ENCODE data around the gene CDKN2AIPNL.
A peak's percentile ranks its signal among the peaks of the same experiment; 100 is the strongest.
"Not testable (repeated sequence)": the region's sequence is repeated elsewhere in the genome, so short reads cannot be mapped to it uniquely, and the experiment has no call there.

The CDKN2AIPNL gene

GRCh38 chr5:134437847-134438581 is 26.3 kb upstream of the CDKN2AIPNL start:
- DNase-seq: no peak

- no peak for DNase-seq
Measured at GRCh38 chr5:134437340-134437846, 25.7 kb upstream of the CDKN2AIPNL start.

GRCh38 chr5:134436523-134437339 is 25.1 kb upstream of the CDKN2AIPNL start:
- DNase-seq: peak; percentile 24

DNA sequence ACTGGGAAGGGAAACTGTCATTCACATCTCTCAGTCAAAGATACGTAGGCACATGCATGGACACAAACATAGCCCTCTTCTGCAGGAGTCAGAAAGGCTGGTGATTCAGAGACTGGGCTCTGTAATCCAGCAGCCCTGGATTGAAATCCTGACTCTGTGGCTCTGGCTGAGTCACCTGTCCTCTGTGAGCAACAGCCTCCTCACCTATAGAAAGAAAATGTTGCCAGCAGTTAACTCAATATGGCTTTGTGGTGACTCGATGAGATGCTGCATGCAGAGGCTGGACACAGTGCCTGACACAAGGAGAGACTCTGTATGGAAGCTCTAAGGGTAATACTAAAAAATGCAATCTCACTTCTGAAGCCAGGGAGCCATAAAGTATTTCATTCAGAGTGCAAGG is 23.9 kb upstream of the CDKN2AIPNL start:
- DNase-seq: no peak

GRCh38 chr5:134432677-134433359 is 21.1 kb upstream of the CDKN2AIPNL start:
- no peak for DNase-seq

GRCh38 chr5:134432174-134432573 is 20.5 kb upstream of the CDKN2AIPNL start:
- DNase-seq: no peak

- DNase-seq: no peak
Measured at GRCh38 chr5:134430001-134430569, 18.4 kb upstream of the CDKN2AIPNL start.

GRCh38 chr5:134427540-134428041 is 15.9 kb upstream of the CDKN2AIPNL start:
- DNase-seq: no peak

DNA sequence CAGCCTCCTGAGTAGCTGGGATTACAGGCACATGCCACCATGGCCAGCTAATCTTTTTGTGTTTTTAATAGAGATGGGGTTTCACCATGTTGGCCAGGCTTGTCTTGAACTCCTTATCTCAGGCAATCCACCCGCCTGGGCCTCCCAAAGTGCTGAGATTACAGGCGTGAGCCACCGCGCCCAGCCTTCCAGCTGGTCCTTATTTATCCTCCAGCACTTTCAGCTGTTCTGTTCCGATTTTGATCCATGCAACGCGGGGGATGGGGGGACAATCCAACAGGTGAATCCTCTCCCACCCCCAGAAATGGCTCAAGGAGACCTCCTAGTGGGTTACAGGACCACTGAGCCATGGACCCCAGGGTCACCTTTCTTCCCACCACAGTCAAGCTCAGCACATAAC is 14.7 kb upstream of the CDKN2AIPNL start:
- DNase-seq: no peak

DNA sequence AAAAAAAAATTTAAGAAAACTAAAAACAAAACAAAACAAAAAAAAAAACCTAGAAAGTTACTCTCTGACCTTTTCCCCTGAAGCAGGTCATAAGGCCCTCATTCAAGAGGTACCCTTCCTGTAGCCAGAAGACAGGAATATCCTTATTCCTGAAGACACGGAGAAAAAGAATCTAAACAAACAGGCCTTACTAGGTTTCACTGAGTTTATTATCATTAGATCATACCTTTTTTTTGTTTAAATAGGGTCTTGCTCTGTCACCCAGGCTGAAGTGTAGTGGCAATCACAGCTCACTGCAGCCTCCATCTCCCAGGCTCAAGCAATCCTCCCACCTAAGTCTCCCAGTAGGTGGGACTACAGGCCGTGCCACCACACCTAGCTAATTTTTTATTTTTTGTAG is 11.7 kb upstream of the CDKN2AIPNL start:
- DNase-seq: no peak

DNA sequence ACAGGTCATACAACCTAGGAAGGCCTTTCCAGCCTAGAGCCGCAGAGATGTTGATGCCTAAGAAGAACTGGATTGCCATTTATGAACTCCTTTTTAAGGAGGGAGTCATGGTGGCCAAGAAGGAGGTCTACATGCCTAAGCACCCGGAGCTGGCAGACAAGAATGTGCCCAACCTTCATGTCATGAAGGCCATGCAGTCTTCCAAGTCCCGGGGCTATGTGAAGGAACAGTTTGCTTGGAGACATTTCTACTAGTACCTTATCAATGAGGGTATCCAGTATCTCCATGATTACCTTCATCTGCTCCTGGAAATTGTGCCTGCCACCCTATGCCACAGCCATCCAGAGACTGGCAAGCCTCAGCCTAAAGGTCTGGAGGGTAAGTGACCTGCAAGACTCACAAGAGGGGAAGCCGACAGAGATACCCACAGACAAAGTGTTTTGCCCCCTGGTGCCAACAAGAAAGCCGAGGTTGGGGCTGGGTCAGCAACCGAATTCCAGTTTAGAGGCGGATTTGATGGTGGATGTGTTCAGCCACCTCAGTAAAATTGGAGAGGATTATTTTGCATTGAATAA is 11.2 kb upstream of the CDKN2AIPNL start:
- no peak for DNase-seq

DNA sequence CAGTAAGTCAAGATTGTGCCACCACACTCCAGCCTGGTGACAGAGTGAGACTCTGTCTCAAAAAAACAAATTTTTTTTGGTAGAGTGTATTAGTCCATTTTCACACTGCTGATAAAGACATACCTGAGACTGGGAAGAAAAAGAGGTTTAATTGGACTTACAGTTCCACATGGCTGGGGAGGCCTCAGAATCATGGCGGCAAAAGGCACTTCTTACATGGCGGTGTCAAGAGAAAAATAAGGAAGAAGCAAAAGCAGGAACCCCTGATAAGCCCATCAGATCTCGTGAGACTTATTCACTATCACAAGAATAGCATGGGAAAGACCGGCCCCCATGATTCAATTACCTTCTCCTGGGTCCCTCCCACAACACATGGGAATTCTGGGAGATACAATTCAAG is 9.4 kb upstream of the CDKN2AIPNL start:
- not testable (repeated sequence) for DNase-seq

DNA sequence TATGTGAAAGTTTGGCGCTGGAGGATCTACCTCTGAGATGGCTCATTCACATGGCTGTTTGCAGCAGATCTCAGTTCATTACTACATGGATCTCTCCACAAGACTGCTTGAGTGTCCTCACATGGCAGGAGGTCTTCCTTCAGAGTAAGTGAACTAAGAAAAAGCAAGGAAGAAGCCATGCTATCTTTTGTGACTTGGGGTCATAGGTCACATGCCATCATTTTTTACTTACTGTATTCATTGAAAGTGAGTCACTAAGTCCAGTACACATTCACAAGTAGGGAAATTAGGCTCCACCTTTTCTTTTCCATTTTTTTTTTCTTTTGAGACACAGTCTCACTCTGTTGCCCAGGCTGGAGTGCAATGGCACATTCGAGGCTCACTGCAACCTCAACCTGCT is 8.7 kb upstream of the CDKN2AIPNL start:
- DNase-seq: no peak

DNA sequence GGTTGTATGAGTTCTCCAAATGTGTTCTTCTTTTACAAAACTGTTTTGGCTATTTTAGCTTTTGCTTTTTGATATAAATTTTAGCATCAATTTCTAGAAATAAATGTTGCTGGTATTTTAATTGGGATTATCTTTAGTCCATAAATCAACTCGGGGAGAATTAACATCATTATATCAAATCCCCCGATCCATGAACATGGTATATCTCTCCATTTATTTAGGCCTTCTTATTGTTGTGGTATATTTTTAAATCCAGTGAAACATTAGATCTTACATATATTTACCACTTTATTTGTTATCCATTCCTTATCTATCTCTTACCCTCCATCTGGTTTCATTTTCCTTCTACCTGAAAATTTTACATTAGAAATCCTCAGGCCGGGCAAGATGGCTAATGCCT is 7.3 kb upstream of the CDKN2AIPNL start:
- no peak for DNase-seq

DNA sequence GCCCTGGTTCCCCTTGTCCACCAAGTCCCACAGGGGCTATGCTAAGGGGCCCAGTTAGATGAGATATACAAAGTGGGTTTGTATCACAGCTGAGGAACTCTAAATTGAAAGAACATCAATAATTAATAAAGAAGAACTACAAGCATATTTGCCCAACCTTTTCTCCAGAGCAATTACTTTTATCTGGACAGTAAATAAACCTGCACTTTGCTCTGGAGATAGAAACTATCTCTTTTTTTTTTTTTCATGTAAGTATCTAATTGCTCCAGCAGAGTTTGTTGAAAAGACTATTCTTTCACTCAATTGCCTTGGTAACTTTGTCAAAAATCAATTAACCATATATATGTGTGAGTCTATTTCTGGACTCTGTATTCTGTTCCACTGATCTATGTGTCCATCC is 6.0 kb upstream of the CDKN2AIPNL start:
- no peak for DNase-seq

GRCh38 chr5:134413046-134413445 is 1.4 kb upstream of the CDKN2AIPNL start:
- no peak for DNase-seq

- DNase-seq: no peak
Measured at GRCh38 chr5:134411228-134411545, 494 bp downstream of the CDKN2AIPNL start.

- no peak for DNase-seq
Measured at GRCh38 chr5:134410822-134411221, 859 bp downstream of the CDKN2AIPNL start.

DNA sequence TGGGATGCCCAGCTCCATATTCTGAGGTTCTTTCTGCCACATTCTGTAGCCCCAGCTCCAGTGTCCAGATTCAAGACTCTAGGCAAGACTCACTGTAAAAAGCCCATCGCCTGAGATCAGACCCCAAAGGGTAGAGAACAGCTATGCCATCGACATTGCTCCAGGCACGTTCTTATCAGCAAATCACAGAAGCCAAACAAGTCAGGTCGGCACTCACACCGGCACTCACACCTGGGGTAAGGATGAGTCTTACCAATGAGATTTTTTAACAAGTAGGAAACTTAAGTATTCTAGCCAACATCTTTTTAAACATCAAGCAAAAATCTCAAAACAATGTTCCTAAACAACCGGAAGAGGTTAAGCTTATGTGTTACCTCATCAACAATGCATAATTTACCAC is 2.4 kb downstream of the CDKN2AIPNL start:
- DNase-seq: no peak

DNA sequence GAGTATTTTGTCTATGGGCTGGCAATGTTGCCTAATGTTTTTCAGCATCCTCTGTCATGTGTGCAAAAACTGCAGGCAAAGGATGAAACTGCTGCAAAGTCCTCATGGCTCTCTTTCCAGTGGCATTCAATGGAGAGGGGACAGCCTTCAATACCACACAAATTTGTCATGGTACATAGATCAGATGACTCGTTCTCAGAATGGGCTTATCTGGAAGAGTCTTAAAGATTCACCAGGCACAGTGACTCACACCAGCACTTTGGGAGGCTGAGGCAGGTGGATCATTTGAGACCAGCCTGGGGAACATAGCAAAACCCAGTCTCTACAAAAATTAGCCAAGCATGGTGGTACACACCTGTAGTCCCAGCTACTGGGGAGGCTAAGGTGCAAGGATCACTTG is 5.3 kb downstream of the CDKN2AIPNL start:
- DNase-seq: no peak

DNA sequence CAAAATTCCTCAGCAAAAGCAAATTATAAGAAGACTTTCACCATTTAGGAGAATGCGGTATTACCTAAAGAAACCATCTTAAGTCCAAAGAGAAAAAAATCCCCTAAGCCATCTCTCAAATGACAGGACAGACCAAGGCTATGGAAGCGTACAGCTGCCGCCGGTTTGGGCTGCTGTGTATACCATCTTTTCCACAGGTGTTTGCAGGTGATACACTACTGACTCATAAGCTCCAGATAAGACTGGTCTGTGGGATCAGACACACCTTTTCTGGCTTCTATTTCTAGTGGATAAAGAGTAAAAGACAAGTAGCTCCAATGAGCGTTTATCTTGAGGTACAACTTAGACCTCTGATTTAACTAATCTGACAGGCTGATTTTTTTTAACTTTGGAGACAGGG is 7.7 kb downstream of the CDKN2AIPNL start:
- DNase-seq: no peak

DNA sequence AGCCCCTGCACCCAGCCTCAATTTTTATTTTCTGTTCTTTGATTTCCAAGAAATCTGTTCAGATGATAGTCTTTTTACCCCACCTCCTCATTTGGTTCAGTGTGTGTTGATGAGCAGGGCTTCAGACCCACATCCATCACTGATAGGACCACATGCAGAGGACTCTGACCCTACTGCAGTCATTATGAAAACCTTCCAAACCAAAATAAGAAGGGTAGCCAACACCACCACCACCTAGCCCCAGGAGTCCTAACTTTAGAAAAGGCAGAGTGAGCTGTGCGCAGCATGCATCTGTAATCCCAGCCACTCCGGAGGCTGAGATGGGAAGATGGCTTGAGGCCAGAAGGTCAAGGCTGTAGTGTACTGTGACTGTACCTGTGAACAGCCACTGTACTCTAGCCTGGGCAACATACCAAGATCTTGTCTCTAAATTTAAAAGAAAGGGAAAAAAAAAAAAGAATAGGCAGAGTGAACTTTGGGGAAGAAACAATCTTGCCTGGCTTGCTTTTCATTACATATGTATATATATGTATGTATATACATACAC is 13.0 kb downstream of the CDKN2AIPNL start:
- no peak for DNase-seq

DNA sequence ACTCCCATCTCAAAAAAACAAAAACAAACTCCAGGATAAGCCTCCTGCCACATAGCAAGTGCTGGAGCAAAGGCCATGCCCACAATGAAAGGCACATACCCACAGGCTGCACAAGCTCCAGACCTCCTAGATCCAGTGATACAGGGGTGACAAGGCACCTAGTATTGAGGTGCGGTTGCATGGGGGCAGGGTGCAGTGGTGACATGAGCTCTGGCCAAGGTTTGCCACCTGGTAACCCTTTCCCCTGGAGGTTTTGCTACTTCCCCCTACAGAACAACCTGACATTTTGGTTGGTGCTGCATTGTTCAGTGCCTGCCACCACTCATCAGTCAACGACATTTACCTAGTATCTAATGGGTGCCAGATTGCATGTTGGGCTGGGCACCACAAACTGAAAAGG is 14.5 kb downstream of the CDKN2AIPNL start:
- no peak for DNase-seq

Measured in activated effector memory CD4-positive, alpha-beta T cell treated with Interleukin-2 at 50 U/mL for 16 hours (primary cell).